NCI-H146 treated with DMSO at 0.1 percent for 48 hours (cell line): ENCODE measurements around the gene FAM184A.
A peak's percentile ranks its signal among the peaks of the same experiment; 100 is the strongest.
"Not testable (repeated sequence)": the region's sequence is repeated elsewhere in the genome, so short reads cannot be mapped to it uniquely, and the experiment has no call there.

Experiments used
- DNase-seq: peaks from one replicate; lab custom pipeline; 2025; ENCODE audit not compliant: unreplicated experiment; lab: John Stamatoyannopoulos, UW

FAM184A gene

DNA sequence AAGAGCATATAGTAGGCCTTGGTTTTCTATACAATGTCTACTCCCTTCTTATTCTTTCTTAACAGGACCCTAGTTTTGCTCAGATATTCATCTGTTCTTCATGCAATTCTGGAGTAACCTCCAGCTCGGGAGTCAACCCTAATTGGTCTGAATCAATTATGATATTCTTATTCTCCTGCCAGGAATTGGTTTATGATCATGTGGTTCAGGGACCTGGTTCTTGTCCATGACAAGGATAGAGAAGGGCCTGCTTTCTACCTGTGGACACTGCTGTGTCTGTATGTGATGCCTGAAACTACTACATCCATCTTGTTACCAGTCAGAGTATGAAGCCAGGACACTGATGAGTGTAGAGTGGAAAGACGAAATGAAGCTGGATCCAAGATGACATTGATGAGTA lies 24.4 kb upstream of the FAM184A start:
- DNase-seq, result no peak

DNA sequence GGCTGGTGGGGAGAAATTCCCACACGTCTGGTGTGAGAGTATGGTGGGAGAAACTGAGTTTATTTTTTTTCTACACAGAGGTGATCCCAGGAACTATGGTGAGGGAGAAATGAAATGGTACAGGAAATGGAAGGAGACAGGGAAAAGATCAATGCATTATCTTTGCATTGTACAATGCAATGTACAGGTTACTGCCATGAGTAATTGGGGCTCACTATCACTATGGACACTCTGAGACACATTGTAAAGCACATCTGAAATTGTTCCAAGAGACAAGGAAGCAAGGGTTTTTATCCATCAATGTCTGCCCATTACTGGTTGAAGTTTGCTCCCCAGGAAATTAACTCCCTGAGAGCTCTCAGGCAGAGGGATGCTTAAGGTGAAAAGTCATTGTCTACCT lies 21.7 kb upstream of the FAM184A start:
- no peak for DNase-seq

DNA sequence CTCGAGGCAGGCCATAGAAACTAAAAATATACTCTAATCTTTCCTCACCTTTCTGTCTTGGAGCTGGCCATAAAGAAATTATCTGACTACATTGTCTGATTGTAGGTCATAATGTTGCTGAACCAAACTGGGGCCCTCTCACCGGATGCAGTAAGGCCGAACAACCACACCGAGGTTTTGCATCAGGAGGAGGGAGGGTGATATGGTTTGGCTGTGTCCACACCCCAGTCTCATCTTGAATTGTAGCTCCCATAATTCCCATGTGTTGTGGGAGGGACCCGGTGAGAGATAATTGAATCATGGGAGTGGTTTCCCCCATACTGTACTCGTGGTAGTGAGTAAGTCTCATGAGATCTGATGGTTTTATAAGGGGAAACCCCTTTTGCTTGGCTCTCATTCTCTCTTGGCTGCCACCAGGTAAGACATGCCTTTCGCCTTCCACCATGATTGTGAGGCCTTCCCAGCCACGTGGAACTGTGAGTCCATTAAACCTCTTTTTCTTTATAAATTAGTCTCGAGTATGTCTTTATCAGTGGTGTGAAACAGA lies 19.4 kb upstream of the FAM184A start:
- DNase-seq, result not testable (repeated sequence)

DNA sequence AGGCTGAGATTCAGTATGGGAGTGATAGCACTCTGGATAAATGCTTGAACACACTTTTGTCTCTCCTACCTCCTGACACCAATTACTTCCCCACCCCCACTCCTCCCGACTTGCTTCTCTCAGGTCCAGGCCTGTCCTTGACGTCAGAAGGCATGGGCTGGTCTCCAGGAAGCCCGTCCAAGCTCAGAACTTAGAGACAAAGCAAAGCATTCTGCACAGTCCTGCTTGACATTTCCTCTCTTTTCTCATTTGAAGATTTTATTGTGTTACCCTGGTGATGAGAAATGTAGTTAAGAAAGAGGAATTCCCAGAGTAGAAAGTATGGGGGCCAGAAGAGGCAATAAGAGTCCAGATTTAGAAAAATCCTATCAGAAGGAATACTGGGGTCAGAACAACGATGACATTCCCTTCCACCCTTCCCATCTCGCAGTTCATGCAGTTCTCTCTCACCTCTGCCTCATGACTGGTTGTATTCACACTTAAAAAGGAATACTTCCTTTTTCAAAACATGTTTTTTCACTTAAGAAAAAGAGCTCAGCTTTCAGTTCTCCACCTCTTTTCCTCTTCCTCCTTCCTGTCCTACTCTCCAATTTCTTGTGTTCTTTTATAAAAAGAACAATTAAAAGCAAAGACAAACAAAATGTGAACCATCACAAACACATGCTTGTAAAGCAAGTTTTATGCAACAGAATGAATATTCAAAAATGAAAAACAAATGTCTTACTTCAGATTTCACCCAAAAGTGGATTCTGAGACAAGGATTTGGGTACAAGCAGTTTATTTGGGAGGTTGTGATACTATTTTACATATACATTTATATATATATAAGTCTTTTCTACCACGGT lies 18.5 kb upstream of the FAM184A start:
- DNase-seq, result no peak

DNA sequence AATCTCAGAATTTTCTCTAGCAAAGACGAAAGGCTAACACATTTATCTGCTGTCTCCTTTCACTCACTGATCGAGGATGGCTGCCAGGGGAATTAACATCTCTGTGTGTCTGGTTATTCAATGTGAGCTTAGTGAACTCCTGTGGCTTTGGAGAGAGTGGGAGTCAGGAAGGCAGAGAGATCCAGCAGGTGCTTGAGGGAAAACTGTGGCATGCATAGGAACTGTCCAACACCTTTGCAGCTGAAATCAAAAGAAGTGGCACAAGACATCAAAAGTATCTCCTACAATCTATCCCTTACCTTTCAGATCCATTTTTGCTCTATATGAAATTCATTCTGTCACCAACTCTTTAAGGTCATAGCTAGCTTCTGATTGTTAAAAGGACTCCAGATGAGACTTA lies 11.8 kb upstream of the FAM184A start:
- DNase-seq, result no peak

DNA sequence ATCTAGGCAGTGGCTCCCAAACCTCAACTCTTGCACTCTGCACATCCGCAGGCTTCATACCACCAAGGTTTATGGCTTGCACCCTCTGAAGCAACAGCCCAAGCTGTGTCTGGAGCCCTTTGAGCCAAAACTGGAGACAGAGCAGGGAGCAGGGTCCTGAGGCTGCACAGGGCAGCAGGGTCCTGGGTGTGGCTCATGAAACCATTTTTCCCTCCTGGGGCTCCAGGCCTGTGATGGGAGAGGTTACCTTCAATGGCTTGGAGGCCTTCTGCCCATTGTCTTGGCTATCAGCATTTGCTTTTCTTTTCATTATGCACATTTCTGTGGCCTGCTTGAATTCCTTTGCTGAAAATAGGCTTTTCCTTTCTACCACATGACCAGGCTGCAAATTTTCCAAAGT lies 6.3 kb upstream of the FAM184A start:
- no peak for DNase-seq

DNA sequence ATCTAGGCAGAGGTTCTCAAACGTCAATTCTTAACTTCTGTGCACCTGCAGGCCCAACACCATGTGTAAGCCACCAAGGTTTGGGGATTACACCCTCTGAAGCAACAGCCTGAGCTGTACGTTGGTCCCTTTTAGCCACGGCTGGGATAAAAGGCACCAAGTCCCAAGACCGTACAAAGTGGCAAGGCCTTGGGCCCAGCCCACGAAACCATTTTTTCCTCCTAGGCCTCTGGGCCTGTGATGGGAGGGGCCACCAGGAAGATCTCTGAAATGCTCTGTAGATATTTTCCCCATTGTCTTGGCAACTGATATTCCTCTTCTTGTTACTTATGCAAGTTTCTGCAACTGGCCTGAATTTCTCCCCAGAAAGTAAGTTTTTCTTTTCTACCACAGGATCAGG lies 4.5 kb upstream of the FAM184A start:
- DNase-seq, result no peak

DNA sequence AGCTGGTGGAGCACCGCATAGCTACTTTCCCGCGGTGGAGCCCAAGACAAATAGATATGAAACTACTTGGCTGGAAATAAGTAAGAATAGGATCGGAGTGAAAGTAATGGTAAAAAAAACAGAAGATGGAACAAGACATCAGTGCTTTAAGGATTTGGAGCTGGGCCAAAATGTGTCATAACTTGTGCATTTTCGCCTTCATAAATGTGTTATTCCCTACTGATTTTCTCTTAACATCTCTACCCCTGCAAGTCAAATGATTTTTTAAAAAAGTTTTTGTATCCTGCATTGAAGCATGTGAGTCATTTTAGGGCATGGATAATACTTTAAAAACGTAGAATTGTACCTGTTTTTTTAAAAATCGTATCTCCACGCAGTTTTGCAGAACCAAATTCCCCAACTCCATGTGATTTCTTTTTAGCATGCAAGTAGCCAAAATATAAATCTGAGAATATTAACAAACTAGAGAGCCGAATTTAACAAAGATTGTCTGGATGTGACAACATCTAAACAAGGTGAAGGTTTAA lies 882 bp upstream of the FAM184A start:
- DNase-seq, result no peak

DNA sequence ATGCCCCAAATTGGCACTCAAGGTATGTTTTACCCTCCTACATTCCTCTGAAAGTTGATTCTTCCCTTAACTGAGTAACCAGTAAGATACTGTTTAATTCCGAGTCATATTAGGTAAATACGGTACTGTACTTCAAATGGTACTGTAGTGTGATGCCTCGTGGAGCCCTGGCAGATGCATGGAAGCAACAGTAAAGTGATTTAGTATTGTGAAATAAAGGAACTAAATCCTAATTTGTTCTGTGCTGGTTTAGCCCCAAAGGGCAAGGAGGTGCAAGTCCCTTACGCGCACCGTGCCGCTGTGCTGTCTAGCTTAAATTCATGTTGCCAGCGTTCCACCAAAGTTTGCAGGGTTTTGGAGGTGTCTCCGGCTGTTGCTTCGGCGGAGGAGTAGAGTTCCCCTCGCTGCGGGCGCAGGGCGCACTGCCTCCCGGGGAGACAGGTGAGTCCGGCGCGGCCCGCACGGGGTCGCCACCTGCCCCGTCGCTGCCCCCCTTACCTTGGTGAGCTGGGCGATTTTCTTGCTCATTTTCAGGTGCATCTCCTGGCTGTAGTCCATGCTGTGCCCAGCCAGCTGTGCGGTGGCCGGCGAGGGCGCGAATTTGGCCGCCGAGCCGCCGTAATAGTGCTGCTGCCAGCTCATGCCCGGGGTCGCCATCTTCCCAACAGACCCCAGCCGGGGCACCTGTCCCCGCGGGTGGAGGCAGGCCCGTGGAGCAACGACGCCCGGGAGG lies 655 bp downstream of the FAM184A start:
- DNase-seq, result peak; percentile 34

DNA sequence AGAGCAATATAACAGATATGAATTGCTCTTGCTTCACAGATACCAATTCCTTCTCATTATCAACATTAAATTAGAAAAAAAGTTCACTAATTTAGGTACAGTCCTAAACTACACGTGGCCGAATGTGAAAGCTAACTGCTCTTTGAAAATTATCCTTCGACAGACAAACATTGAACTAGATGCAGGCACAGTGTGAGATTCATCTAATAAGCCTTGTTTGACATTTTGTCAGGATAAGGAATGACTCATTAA lies 1.1 kb downstream of the FAM184A start:
- no peak for DNase-seq

DNA sequence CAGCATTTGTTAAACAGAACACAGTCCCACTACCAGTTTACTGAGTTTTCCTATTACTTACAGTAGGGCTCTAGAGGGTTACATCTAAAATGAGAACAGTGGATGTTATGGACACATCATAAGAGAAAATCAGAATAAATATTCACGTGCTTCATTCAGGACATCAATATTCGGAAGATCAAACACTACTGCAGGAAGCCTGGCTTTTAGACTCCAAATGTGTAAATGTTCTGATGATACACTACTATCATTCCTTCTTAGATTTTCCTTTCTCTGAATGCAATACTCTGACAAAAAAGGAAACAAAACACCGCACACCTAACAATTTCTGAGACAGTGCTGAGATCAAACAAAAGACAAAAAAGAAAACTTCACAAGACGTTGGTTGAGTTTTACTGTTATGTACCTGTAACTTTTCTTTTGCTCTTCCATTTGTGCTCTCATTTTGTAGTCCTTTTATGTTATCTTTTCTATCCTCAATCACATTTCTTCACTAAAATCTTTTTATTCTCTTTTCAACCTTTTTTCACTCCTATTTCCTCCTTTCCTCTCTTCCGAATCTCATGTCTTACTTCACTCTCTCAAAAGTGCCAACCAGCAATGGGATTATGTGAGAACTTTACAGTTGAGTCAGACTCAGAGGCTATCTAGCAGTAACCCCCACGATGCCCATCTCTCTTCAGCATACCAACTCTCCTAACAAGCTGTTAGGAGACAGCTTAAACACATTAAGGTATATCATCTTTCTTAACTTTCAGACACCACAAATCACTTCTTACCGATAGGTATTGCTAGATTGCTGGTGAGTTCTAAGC lies 1.7 kb downstream of the FAM184A start:
- no peak for DNase-seq

DNA sequence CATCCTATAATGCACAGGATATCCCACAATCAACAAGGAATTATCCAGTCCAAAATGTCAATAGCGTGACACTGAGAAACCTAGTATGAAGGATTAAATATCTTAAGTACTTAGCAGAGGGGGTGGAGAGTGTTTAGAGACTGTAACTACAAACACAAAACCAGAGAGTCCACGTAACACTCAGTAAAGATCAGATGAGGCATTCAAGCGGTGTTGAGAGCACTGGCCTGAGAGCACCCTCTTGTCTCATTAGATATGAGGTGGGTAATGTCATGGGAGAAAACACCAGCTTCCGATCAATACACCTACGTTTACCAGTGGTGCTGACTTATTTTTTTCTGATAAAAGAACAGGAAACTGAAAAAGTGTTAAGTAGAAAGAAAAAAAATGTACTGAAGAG lies 2.3 kb downstream of the FAM184A start:
- DNase-seq, result no peak

DNA sequence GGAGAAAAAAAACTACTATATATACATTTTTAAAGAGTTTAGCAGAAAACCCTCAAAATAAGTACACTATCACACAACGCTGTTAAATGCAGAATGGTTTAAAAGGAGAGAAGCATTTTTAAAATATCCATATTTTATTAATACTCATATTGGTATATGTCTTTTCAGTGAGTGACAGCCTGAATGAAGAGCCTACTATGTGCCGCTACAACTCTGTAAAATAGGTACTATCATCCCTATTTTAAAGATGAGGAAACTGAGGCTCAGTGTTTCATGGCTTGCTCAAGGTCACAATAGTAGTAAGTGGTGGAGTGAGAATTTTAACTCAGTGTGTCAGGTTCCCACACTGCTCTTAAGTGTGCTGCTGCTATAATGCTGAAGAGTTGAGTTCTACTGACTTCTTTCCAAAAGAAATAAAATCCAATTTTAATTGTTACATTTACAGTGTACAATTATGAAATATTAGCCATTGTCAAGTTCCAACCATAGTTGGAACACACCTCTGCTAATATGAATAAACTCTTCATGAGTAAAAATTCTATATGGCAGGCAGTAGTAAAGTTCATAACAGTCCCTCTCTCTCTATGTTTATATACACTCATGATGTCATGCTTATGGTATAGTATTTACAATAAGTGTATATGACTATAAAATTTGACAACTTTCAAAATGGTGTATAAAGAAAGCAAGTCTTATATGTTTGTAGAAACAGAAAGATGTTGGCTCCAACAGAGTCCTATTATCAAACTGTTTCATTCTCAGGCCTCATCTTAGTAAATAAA lies 3.1 kb downstream of the FAM184A start:
- no peak for DNase-seq

DNA sequence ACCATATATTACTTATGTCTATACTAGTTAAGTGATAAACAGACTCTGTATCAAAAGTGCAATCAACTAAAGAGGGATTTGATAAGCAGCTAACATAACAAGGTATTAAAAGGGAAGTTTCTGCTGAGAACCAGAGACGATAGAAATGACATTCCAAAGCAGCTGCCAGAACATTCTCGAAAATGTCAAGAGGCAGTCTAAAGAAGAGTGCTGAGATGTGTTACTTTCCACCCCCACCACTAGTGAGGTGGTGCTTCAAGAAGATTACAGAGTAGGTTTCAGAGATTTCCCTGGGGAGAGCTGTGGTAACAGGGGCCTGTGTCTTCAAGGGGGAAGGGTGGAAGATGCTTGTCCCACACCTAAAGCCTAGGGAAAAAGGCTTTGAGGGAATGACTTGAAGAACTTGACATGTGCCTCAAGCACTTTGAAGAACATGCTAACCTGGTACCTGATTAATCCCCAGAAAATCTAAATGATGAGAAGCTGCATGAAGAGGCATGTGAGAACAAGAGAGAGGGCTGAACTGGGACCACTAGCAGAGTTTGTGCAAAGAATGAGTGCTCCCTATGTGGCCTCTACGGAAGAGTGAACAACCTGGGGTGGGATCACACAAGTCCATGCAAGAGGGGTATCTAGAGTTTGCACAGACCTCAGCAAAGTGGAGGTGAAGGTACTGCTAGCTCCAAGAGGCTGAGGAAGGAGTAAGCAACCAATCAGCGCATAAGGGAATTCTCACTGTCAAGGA lies 5.0 kb downstream of the FAM184A start:
- no peak for DNase-seq

DNA sequence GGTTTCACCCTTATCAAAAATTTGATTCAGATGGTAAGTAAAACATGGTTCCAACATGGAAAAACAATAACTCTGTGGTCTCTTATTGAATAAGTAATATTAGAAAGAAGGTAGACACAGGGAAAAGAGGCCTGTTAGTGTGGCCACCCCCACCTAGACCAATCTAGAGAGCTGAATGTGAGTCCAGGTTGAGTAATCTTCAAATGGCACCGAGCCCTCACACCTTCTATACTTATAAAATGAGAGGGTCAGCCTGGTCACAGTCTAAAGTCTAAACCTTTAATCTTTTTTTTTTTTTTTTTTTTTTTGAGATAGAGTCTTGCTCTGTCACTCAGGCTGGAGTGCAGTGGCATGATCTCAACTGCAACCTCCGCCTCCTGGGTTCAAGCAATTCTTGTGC lies 6.9 kb downstream of the FAM184A start:
- no peak for DNase-seq

DNA sequence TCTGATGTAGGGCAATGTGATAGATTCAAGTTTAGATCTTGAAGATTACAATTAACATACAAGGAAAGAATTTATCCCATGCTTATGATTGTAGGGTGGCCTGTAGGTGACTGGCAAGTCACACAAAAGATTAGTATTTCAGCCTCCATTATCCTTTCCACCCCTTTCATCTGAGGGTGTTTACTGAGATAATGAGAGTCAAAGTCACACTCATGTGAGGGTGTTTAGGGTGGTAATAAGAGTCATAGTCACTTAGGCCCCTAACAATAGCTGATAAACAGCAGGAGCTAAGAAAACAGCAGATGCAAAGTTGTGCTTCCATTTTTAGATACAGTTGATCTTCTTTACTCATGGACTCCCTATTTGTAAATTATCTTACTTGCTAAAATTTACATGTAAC lies 11.4 kb downstream of the FAM184A start:
- peak; percentile 51 for DNase-seq

DNA sequence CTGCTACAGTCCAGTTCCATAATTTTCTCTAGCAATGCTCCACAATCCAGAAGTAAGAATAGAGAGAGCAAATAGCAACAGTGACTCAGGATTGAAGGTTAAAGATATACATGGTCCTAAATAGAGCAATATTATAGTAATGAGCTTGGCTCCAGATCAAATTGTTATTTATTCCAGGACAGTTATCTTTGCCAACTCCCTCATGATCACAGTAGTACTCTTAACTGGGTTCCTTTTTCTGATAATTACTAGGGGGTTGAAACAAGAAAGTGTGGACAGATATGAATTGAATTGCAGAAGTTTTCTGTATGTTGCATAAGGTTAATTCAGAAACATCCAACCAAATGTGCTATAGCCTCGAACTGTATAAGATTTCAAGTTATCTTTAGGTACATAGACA lies 11.9 kb downstream of the FAM184A start:
- DNase-seq, result no peak

DNA sequence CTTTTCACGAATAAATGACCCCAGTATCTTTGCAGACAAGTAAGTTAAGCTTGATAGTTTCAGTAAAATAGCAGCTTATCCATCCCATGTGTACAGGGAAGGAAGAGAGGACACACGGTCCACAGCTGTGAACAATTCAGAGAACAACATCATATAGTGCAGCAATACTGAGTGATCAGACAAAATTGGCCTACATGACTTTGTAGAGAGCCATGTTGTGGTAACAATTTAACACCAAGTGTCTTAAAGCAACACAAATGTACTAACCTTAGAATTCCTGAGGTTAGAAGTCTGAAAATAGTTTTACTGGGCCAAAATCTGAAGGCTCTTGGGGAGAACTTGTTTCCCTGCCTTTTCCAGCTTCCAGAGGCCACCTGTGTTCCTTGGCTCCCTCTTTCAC lies 12.5 kb downstream of the FAM184A start:
- DNase-seq, result no peak

DNA sequence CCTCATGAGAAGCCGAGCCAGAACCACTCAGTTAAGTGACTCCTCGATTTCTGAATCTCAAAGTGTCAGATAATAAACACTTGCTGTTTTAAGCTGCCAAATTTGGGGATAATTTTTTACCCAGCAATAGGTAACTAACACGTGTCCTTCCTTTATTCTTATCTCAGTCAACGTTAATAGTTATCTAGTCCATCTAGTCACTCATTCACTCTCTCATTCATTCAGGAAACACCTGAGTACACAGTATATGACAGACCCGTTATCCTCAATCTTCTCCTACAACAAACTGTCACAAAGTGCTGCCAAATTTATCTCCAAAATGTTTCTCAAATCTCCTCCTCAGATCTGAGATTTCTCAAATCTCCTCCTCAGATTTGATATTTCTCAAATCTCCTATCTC lies 13.1 kb downstream of the FAM184A start:
- DNase-seq, result no peak

DNA sequence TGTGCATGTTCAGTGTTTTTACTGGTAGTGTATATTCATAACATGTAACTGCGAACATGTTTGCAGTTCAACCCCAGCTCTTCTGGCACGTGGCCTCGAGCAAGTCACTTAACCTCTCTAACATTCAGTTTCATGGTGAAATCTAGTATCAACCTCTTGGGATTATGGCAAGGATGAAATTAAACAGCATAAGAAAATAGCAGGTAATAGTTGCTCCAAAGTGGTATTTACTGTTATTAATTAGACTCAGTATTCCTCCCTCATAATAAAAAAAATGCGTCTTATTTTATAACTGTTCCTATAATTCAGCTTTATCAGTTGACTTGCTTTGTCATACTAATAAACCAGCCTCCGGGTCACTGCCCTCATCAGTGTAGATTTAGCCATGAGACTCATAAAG lies 15.0 kb downstream of the FAM184A start:
- DNase-seq, result no peak
